CD4-positive, alpha-beta T cell treated with Interleukin-4 for 1 hour (primary cell): ENCODE results near the gene TH.
"Not testable (repeated sequence)": the region's sequence is repeated elsewhere in the genome, so short reads cannot be mapped to it uniquely, and the experiment has no call there.

Experiments
- DNase-seq, 2 donors: peaks; one replicate each; pipeline ENCODE4 v3.0.0-alpha.2; 2020 to 2022

TH gene

GRCh38 chr11:2127482-2128129, 44.0 kb downstream of the TH start:
- no peak for DNase-seq

DNA sequence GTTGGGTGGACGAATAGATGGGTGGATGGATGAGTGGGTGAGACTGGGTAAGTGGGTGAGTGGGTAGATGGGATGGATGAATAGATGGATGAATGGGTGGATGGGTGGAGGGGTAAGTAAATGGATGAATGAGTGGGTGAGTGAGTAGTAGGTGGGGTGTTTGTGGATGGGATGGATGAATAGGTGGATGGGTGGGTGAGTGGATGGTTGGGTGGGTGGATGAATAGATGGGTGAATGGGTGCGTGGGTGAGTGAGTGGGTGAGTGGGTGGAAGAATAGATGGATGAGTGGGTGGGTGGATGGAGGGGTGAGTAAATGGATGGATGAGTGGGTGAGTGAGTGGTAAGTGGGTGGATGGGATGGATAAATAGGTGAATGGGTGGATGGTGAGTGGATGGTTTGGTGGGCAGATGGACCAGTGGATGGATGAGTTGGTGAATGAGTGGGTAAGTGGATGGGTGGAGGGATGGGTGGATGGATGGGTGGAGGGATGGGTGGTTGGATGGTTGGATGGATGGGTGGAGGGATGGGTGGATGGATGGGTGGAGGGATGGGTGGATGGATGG, 45.0 kb downstream of the TH start:
- no peak for DNase-seq

- DNase-seq: not testable (repeated sequence)
Observed at GRCh38 chr11:2124736-2125484, 46.7 kb downstream of the TH start.

GRCh38 chr11:2123628-2123960, 48.0 kb downstream of the TH start:
- no peak for DNase-seq

GRCh38 chr11:2122907-2123627, 48.5 kb downstream of the TH start:
- no peak for DNase-seq

GRCh38 chr11:2122222-2122906, 49.3 kb downstream of the TH start:
- DNase-seq: no peak

GRCh38 chr11:2121227-2122130, 50.1 kb downstream of the TH start:
- DNase-seq: no peak

DNA sequence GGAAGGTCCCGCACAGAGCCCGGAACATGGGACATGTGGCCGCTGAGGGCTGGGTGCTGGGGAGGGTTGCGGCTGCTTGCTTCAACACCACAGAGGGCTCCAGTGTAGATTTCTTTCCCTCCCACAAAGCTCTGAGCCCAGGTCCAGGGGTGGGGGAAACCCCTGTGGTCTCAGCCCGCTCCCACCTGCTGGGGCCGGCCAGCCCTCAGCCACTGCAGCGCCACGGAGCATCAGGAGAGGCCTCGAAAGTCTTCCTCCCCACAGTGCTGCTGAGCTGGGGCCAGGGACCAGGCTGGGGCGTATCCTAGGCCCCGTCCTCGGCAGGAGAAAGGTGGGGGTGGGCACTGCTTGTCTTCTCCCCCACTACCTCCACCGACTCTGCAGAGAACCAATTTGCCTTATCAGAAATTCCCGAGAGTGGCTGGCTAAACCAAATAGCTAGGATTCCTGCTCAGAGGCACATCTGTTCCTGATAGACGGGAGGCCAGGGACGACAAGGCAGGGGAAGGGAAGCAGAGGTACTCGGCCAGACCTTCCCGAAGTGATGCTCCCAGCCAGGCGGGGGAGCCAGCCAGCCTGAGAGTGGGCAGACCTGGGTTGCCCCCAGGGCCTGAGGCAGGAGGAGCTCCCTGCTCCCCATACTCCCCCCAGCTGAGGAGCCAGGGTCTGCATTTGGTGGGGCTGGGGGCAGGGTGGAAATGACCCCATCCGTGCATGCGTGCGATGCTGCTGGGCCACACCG, 51.1 kb downstream of the TH start:
- DNase-seq: no peak

GRCh38 chr11:2118677-2119076, 52.9 kb downstream of the TH start:
- no peak for DNase-seq

GRCh38 chr11:2116680-2117079, 54.9 kb downstream of the TH start:
- no peak for DNase-seq

GRCh38 chr11:2115308-2115707, 56.3 kb downstream of the TH start:
- DNase-seq: no peak

DNA sequence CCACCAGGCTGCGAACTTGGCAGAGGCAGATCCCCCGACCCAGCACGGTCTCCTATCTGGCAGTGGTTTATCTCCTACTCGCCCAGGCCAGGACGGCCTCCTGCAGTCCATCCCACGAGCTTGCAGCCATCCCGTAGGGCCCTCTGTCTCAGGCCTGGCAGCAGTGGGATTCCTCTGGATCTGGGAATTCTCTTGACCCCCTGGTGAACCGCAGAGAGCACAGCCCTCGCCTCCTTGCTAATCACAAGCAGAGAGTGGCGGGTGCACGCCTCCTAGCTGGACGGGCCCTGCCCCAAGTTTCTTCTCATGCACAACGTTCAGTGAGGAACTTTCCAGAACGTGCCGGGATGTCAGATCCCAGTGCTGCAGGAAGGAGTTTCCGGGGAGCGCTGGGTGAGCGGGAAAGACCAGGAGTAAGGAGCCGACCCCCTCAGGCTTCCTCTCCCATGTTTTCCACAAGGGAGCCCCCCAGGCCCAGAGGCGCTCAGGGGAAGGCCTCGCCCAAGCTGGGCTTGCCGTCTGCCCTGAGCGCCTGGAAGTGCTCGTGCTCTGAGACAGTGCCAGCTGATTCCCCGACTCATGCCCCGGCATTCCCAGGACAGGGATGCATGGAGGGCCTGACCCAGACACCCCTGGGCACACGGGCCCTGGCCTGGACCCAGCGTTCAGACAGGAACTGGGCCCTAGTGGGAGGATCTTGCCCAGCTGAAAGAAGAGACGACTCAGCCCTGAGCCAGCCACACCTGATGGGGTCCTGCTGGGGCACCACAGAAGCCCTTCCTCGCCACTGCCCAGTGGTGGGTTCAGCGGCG, 57.0 kb downstream of the TH start:
- no peak for DNase-seq
